ENCODE measurements around the gene LTBP2. TPM values are rescaled to one million over a fixed set of nuclear protein-coding genes. Genes with fewer than 3 reads are reported as not detected.

Gene LTBP2
- total and polyA plus RNA-seq, 2 of the 8 experiments (the other 6 are each of a cell fraction or from before 2014, with no cell fraction given): 0.48 to 0.89 TPM

- no peak overlapping the region for H3K56ac ChIP-seq (replicated peaks; ENCODE audit: insufficient read length, low read depth, low read length)
- no peak overlapping the region for H3K14ac ChIP-seq (ENCODE audit: insufficient read length)
- H4K91ac ChIP-seq (replicated peaks; ENCODE audit: insufficient read length, low read length): no peak overlapping the region
- WGBS, 2 experiments (ENCODE audit: extremely low coverage in 1 of 2, insufficient coverage in 1 of 2, insufficient read length in 1 of 2, insufficient replicate concordance in 2 of 2, low coverage in 1 of 2, low lambda C conversion rate in 2 of 2, missing lambda C conversion rate in 1 of 2): 95% methylated on average over 11 of the region's 11 CpGs; no CpG with 5 or more reads in 1 of the 2 experiments
- ChIA-PET CTCF (ENCODE audit: partially characterized antibody) (interaction anchor here (0.6 to 8.7 kb wide), 6 partner anchors 9 to 157 kb away, joined by 3 to 87 read pairs (median 3); partner anchors contain the start of gene LTBP2), POLR2A (ENCODE audit: partially characterized antibody) (interaction anchor here (0.8 to 5.5 kb wide), 4 partner anchors 9 to 131 kb away, joined by 3 to 26 read pairs (median 4); no protein-coding TSS in a partner anchor)
- no peaks in the 10 kb centered on the region for H3K79me2 ChIP-seq (ENCODE audit: control insufficient read depth in 1 of 2, insufficient read depth in 2 of 2, low read length in 2 of 2)
- no peak overlapping the region for H2BK120ac ChIP-seq (replicated peaks; ENCODE audit: low read depth, low read length)
- H3K27ac ChIP-seq (ENCODE audit: low read depth, low read length): no peak overlapping the region
- no peak overlapping the region for H4K5ac ChIP-seq (ENCODE audit: insufficient read length, low read depth, low read length)
- H2BK15ac ChIP-seq (ENCODE audit: low read length): no peak overlapping the region
- peak overlapping the region; percentile 89; the same call in 1 of the 2 replicates for H4K8ac ChIP-seq (ENCODE audit: extremely low read depth, insufficient read depth, low read length)
- peaks cover 0 to 11% (median 4%) of the 10 kb centered on the region in 4 experiments; a peak in 5 of 7 replicates for H3K4me1 ChIP-seq (replicated peaks in 1 of 4; ENCODE audit: control insufficient read depth in 3 of 4, insufficient read depth in 4 of 4, low read length in 3 of 4)
- H4K20me1 ChIP-seq (replicated peaks in 1 of 2; ENCODE audit: control insufficient read depth in 1 of 2, insufficient read depth in 2 of 2, low read length in 2 of 2): no peaks in the 10 kb centered on the region
- no peak overlapping the region; the same call in 1 of the 2 replicates for H2BK5ac ChIP-seq (ENCODE audit: low read depth, low read length)
- no peak overlapping the region for H2BK20ac ChIP-seq (ENCODE audit: low read length)
- no peaks in the 10 kb centered on the region for H3K9me3 ChIP-seq (ENCODE audit: insufficient read depth in 2 of 2, low read depth in 1 of 2, low read length in 1 of 2)
- no peaks in the 10 kb centered on the region; the same call in 1 of the 2 replicates for H3K23me2 ChIP-seq (ENCODE audit: low read depth, low read length)
- FAIRE-seq (no peak), DNase-seq (ENCODE audit: low read depth in 1 of 2, low spot score in 2 of 2) (no peak)
- H3K36me3 ChIP-seq (ENCODE audit: control insufficient read depth in 2 of 4, insufficient read depth in 4 of 4, low read length in 3 of 4): no peaks in the 10 kb centered on the region
- 0 out of 2 replicates have a peak overlapping the region, but pooled peaks have one; percentile 55 for H2BK12ac ChIP-seq (ENCODE audit: low read depth, low read length)
- H3K4me2 ChIP-seq (ENCODE audit: insufficient read depth in 1 of 2, low read depth in 2 of 2, low read length in 2 of 2): no peak overlapping the region
- H3K4ac ChIP-seq (replicated peaks; ENCODE audit: insufficient read length, low read depth, low read length): no peak overlapping the region
- H2AFZ ChIP-seq (ENCODE audit: low read length): no peak overlapping the region
- H3K18ac ChIP-seq (ENCODE audit: extremely low read depth, low read length): no peak overlapping the region
- no peak overlapping the region for H3K9ac ChIP-seq (replicated peaks in 1 of 4; ENCODE audit: extremely low read depth in 1 of 4, low read depth in 3 of 4, low read length in 3 of 4)
- no peak overlapping the region for H3K4me3 ChIP-seq (ENCODE audit: extremely low read depth in 1 of 4, insufficient read depth in 2 of 4, low read depth in 3 of 4, low read length in 4 of 4)
- no peak overlapping the region for H2AK5ac ChIP-seq (ENCODE audit: low read depth, low read length)
- H3K23ac ChIP-seq (ENCODE audit: insufficient read length): no peak overlapping the region
- no peaks in the 10 kb centered on the region for H3K79me1 ChIP-seq (ENCODE audit: low read depth, low read length)
- H3K27me3 ChIP-seq (replicated peaks in 1 of 4; ENCODE audit: control insufficient read depth in 3 of 4, extremely low read depth in 1 of 4, insufficient read depth in 3 of 4, low read length in 3 of 4): no peaks in the 10 kb centered on the region
- no peak for TF ChIP-seq KDM4A (IDR thresholded peaks at IDR 0.05; ENCODE audit: low read depth, low read length, severe bottlenecking)
- TF ChIP-seq CREB1 (IDR thresholded peaks at IDR 0.05): no peak
- TF ChIP-seq MAX (IDR thresholded peaks at IDR 0.05): no peak
- no peak for TF ChIP-seq HDAC2 (IDR thresholded peaks at IDR 0.05; ENCODE audit: borderline replicate concordance in 1 of 2, low read depth in 2 of 2, low read length in 2 of 2)
- TF ChIP-seq RFX5 (IDR thresholded peaks at IDR 0.05; ENCODE audit: borderline replicate concordance, low read depth, low read length): no peak
- TF ChIP-seq EGR1 (IDR thresholded peaks at IDR 0.05; ENCODE audit: borderline replicate concordance, low read depth, low read length): no peak
- TF ChIP-seq FOSL1 (IDR thresholded peaks at IDR 0.05; ENCODE audit: insufficient read depth, low read depth, low read length): no peak
- TF ChIP-seq ASH2L (IDR thresholded peaks at IDR 0.05; ENCODE audit: low read length): no peak
- no peak for TF ChIP-seq BRCA1 (IDR thresholded peaks at IDR 0.05; ENCODE audit: low read depth, low read length)
- TF ChIP-seq KDM1A (IDR thresholded peaks at IDR 0.05; ENCODE audit: borderline replicate concordance, low read length): no peak
- TF ChIP-seq BCL11A (IDR thresholded peaks at IDR 0.05; ENCODE audit: low read depth in 2 of 2, low read length in 2 of 2): no peak
- no peak for TF ChIP-seq NRF1 (IDR thresholded peaks at IDR 0.05; ENCODE audit: low read depth, low read length)
- no peak for TF ChIP-seq TBP (IDR thresholded peaks at IDR 0.05; ENCODE audit: low read depth, low read length)
Observed at GRCh38 chr14:74647061-74647677, 35.1 kb upstream of the LTBP2 start.

All from H1 (cell line).